GM19463 (cell line): ENCODE results near the gene SYMPK.
A peak's percentile ranks its signal among the peaks of the same experiment; 100 is the strongest.

ENCODE experiments used
- ATAC-seq: cut with Tn5 transposase; IDR thresholded peaks from one replicate; pipeline ENCODE4 v1.9.1; 2021; ENCODE audit warnings: mild to moderate bottlenecking, moderate library complexity; ENCODE audit not compliant: unreplicated experiment

Gene SYMPK

DNA sequence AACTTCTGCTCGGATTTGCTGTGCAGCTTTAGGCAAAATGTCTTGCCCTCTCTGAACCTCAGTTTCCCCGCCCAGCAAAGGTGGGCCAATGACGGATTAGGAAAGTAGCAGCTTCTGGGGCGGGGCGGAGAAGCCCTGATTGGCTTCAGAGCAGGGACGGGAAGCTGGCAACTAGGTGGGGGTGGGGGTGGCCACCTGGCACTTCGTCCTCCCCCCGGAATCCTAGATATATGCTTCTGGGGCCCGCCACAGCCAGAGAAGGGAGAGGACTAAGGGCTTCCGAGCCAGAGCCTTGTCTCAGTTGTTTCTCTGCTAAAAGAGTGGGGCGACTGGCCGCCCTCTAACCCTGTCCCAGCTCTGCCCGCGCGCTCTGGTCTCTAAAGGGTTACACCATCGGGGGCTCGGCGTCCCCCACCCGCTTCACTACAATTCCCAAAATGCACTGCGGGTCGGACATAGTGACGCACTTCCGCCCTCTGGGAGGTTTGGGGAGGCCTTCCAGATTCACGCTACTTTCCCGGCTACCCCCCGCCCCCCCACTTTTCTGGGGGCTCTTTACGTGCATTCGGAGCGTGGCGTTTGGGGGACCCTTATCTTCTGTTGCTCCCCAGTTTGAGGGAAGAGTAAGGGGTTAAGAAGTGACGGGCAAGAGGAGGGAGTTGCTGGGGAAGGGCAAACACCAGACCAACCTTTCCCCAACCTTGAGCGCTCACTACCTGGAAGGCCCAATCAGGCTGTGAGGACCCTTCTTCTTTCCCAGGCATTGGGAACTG, 23.7 kb upstream of the SYMPK start:
- peak; percentile 50 for ATAC-seq

DNA sequence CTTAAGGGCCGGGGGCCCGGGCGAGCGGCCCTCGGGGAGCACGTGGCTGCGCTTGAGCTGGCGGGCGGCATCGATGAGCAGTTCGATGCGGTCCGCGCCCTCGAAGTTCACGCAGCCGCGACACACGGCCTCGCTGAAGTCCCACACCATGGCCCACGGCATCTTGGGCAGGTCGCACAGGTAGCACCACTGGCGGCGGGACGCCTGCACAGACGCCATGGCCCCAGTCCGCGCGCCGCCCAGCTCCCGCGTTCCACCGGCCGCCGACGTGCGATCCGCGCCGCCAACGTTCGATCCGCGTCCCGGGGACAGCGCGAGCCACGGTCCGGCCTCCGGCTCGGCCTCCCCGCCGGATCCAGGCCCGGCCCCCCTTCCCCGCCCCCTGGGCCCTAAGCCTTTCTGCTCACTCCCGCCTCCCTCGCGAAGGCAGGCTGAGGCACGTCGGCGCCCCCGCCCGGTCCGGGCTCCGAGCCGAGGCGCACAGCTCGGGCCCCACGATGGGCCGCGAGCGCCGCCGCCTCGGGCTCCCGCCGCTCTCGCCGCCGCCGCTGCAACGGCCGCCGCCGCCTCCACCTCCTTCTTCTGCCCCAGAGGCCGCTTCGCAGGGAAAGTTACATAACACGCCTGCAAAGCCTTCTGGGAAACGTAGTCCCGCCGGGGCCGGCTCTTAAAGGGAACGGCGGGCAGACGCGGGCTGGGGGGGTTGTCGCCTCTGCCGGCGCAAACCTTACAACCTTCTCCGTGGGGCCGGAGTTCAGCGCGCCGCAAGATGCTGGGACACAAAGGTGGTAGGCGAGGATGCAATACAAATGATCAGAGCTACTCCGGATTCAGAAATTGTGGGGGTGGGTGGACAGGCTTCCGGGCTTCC, 22.8 kb upstream of the SYMPK start, which contains the start of gene IRF2BP1:
Gene IRF2BP1 (minus strand): TSS at position 586 of the 871 bp plus-strand sequence. CDS start 367 bp downstream, at position 219.
- peak; percentile 37 for ATAC-seq

DNA sequence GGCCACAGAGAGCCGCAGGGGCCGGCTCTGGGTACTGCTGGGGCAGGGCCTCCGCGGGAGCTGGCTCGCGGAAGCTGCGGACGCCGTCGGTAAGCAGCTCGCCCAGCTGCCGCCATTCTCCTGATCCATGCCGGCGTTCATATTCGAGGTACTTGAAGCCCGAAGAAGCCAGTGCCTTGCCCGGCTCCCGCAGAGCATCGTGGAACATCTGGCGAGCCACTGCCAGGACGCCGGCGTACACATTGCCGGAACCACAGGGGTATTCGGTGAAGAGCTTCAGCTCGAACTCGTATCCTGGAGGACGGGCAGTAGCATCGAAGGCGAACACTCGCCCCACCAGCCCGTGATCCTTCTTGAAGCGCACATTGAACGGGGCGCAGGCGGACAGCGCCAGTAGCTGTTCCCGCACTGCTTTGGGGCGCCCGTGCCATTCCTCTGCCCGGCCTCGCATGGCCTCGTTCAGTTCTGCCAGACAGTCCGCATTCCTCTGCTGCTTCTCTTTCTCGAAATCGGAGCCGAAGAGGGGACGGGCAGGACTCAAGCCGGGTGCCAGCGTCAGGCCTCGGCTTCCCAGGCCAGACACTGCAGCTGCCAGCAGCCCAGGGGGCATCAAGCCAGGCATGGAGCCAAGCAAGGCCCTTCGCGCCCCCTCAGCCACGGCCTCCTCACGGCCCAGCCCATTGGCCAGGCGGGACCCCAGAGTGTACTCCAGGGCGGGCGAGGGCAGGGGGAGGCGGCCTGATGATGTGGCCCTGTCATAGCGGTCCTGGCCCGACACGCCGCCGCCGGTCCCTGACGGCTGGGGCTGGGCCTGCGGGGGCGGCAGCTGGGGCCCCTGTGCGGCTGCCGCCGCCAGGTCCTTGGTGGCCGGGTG, 22.0 kb upstream of the SYMPK start:
- no peak for ATAC-seq

DNA sequence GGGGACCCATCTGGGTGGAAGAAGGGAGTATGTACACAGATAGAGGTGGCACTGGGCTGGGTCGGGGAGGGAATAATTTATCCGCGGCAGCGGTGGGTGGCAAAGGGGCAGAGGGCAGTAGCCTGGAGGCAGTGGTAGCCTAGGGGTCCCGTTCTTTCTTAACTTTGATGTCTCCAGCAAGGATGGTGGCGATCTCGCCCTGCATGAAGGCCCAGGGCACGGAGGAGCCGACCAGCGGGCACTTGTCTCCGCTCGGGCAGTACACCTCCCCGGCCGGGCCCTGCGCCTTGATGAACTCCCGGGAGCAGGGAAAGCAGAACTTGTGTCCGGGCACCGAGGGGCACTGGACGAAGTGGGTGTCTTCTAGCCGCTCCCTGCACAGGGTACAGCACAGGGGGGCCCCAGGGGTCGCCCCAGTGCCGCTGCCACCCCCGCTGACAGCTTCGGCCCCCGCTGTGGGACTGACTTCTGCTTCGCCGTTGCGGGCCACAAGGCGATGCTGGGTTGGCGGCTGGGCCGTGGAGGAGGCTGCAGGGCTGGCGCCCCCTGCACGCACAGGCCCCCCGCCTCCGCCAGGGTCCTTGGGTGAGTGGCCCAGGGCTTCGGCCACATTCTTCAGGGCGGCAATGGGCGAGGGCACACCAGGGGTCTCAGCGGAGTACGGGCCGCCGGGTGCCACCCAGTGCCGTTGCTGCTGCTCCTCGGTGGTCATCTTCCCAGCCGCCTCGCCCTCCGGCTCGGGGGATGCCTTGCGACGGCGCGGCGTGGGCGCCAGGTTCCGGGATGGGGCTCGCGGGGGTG, 21.1 kb upstream of the SYMPK start:
- ATAC-seq: no peak

DNA sequence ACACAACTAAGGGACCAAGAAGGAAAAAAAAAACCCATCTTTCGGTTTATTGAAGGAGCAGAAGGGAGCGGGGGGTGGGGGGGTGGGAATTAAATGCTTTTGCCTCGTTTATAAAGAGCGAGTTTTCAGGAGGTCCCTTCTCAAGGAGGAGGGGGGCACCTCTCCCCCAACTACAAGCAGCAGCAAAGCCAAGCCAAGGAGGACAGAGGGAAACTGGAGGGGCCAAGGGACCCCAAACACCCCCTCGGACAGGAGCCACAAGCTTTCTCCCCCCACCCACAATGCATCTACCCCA, 20.6 kb upstream of the SYMPK start:
- no peak for ATAC-seq

DNA sequence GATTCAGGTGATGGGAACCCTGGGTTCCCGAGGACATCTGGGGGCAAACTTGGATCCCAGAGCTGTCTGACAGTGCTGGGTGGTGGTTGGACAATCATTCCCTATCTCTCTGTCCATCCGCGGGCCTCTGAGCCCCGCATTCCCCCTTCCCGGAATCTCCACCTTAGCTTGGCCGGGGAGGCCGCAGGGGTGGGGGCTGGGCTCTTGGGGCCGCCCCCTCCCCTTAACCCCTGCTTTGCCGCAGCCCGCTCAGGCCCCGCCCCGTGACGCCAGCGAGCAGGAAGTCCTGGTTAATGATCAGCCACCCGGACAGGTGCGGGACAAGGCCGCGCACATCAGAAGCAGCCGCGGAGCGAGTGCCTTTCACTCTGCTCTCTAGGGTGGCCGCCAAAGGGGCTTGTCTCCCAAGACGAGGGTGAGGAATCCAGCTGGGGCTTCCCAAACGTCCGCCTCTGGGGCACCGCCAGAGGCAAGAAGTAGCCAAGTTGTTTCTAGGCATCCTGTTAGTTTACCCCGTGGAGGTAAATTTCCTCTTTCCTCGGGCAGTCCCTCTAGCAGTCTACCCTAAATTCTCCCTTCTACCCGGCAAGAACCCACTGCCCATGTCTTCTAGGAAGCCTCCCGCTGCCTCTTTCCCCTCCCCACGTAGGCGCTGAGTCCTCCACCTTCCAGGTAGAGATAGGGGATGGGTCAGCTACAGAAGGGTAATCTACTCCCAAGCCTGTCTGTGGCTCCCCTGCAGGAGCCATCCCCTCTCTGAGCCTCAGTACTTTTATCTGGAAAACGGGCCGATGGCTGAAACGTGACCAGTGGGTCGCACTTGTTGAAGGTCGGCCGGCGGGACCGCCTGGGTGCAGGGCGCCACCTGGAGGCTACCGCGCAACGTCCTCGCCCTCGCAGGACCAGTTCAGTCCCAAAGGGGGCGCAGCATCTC, 20.0 kb upstream of the SYMPK start:
- ATAC-seq: no peak

DNA sequence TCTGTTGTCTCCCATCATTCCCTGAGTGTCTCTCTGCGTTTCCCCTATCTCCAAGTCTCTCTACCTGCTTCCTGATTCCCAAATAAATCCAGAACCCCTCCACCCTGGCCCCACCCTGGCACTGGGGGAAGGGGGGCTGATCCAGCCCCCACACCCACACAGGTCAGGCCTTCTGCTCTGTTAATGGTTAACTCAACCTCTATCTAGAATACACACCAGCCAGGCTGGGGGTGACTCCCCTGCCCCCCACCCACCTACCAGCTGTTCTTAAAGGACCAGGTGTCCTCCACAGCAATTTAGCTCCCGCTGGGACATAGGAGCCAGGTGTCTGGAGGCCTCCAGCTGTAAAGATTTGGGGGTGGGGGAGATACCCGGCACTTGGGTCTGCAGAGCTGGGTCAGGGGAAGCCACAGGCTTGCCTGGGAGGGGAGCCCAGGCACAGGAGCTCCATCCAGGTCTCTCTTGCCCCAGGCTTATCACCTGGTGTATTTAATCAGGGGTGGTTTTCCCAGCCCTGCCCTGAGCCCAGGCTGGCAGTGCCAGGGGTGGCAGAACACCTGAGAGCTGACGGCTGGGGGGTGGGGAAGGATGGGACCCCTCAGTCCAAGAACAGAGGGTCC, 19.1 kb upstream of the SYMPK start:
- ATAC-seq: no peak

DNA sequence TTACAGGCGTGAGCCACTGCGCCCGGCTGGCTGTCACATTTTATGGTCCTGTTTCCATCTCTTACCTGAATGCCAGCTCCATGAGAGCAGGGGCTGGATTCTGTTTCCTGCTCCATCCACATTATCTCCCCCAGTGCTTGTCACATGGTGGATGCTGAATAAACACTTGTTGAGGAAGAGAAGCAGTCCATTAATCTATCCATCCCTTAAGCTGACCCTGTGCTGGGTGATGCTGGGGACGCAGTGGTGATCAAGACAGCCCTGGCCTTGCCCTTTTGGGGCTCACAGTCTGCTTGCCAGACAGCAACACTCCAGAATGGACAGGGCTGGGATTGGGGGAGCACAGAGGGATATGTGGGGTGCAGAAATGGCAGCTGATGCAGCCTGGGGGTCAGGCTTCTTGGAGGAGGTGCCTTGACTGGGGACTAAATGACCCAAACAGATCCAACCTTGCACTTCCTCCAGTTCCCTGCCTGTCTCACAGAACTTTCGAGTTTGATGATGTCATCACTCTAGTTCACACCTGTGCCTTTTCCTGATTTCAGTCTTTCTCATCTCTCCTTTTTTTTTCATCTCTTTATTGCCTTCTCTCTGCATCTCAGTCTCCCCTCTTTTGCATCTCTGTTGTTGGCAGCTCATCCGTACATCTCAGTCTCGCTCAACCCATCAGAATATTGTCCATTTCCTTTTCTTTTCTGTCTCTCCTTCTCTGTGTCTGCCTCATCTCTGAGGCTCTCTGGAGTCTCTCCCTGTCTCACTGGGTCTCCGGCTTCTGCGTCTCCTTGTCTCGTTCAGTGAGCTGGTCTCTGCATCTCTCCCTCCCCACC, 18.3 kb upstream of the SYMPK start:
- ATAC-seq: no peak

DNA sequence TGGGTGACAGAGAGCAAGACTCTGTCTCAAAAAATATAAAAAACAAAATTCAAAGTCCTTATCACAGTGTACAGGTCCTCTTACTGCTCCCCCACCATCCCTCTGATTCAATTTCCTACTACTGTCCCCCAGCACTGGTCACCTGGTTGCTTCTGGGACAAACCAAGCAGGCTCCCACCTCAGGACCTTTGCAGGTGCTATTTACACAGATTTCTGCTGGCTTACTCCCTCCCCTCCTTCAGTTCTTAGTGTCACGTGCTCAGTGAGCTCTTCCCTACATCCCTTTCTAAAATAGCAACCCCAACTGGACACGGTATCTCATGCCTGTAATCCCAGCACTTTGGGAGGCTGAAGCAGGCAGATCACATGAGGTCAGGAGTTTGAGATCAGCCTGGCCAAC, 17.0 kb upstream of the SYMPK start:
- no peak for ATAC-seq

DNA sequence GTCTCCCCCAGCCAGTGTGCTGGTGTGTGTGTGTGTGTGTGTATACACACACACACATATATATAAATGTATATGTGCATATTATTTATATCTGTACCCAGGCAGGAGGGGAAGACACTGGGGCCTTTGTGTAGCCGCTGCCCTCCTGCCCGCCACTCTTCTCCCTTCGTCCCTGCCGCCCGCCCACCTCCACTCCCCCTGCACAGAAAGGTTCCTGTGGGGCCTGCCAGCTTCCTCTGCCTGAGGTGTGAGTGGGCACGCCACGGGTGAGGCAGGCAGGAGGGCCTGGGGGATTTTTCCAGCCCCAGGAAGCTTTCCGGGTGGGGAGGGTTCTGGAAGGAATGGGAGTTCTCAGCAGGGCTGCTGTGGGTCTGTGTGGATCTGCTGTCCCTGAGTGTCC, 16.1 kb upstream of the SYMPK start:
- ATAC-seq: no peak

DNA sequence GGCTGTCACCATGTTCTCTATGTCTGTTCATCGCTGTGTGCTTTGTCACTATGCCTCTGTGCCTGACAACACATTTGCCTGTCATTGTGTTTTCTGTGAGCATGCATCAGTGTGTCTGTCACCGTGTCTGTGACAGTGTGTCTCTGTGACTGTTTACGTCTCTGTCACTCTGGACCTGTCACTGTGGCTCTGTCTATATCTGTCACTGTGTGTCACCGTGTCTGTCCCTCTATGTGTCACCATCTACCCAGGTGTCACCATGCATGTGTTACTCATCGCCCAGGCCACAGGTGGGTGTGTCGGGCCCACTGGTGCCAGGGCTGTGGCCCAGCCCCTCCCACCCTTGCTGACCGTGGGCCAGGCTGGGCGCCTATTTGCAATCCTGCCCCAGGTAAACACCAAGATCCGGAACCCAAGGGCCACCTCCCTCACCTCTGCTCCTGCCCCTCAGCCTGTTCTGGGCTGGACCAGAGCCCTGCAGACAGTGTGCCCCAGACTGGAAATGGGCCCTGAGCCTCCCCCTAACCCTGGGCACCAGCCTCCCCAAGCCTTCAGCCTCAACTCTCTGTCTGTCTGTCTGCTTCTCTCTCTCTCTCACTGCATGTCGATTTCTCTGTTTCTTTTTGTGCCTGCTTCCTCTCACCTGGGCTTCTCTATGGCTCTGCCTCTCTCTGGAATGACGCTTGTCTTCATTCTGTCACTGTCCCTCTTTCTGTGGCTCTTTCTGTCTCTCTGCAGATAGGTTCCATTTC, 15.3 kb upstream of the SYMPK start:
- ATAC-seq: no peak

DNA sequence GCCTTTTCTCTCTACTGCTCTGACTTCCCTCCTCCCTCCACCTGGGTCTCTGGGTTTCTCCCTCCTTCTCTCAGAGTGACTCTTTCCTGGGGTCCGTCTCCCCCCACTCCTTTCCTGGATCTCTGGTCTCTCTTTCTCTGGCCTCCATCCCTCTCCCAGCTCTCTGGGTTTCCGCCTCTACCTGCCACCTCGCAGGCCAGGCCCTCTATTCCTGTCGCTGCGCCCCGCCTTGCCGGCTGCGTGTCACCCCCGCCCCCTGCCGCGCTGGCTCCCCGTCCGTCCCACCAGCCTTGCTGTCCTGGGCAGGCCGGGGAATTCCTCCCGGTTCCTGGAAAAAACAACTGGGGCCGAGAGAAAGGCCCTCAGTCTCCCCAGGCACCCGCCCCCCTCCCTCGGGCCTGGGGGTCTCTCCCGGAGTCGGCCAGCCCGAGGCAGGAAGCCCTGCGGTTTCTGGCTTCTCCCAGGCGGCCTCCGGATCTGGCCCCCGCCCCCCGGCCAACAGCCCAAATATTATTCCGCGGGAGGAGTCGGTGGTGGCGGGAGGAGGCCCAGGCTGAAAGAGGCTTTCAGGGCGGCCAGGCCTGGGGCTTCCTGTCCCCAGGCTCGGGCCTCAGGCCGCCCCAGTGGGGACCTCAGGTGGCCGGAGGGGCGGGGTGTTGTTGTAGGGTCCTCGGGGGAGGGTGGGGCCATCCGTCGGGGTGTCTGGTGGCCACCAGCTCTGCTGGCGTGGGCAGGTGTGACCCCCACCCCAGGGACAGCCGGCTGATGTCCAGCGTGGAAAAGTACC, 13.7 kb upstream of the SYMPK start:
- no peak for ATAC-seq

DNA sequence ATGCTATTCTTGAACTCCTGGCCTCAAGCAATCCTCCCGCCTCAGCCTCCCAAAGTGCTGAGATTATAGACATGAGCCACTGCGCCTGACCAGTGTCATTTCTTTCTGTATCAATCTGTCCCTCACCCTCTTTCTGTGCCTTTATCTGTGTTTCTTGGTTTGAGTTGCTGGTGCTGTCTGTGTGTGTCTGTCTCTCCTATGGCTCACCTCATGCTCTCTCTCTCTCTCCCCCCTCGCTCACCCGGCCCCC, 13.1 kb upstream of the SYMPK start:
- ATAC-seq: no peak

DNA sequence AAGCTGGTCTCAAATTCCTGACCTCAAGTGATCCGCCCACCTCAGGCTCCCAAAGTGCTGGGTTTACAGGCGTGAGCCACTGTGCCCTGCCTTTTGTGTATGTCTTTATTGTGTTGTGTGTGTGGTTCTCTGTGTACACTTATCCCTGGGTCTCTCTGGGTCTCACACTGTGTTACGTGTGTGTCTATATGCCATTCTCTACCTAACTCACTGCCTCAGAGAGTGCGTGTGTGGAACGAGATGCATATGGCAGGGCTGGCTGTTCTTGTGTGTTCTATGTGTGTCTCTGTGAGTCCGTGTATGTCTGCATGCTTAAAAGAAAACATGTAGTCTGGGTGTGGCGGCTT, 11.6 kb upstream of the SYMPK start:
- no peak for ATAC-seq

DNA sequence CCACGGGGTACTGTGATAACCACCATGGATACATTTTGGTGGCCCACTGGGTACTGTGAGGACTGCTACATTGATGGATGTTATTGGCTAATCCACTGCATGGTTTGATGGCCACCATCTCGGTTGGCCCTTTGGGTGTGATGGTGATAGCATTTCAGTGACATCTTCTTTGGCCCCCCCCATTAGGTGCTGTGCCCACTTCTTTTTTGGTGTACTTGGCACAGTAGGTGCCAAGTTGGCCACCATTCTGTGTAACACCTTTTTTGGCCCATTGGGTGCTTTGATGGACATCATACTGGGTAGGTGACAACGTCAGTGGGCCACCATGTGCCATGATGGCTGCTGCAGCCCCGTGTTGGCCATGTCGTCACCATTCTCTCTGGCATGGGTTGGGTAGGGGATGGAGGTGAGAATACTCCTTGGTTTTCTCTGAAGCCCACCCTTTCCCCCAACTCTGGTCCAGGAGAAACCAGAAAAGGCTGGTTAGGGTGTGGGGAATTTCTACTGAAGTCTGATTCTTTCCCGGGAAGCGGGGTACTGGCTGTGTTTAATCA, 10.3 kb upstream of the SYMPK start:
- no peak for ATAC-seq

DNA sequence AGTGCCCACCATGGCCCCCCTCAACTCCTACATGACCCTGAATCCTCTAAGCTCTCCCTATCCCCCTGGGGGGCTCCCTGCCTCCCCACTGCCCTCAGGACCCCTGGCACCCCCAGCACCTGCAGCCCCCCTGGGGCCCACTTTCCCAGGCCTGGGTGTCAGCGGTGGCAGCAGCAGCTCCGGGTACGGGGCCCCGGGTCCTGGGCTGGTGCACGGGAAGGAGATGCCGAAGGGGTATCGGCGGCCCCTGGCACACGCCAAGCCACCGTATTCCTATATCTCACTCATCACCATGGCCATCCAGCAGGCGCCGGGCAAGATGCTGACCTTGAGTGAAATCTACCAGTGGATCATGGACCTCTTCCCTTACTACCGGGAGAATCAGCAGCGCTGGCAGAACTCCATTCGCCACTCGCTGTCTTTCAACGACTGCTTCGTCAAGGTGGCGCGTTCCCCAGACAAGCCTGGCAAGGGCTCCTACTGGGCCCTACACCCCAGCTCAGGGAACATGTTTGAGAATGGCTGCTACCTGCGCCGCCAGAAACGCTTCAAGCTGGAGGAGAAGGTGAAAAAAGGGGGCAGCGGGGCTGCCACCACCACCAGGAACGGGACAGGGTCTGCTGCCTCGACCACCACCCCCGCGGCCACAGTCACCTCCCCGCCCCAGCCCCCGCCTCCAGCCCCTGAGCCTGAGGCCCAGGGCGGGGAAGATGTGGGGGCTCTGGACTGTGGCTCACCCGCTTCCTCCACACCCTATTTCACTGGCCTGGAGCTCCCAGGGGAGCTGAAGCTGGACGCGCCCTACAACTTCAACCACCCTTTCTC, 9.4 kb upstream of the SYMPK start:
- ATAC-seq: no peak
